ENCODE results near the gene RSPO4. TPM values are rescaled to one million over a fixed set of nuclear protein-coding genes. Genes with fewer than 3 reads are reported as not detected.

The RSPO4 gene
- total and polyA plus RNA-seq, 2 donors from 2014 or later = 0.13 to 0.45 TPM

- no peak overlapping the region for H3K4me3 ChIP-seq (ENCODE audit: low read length in 3 of 3)
- no peaks in the 10 kb centered on the region for H3K9me3 ChIP-seq (ENCODE audit: control insufficient read depth in 2 of 3, insufficient read depth in 1 of 3, low read length in 3 of 3)
- no peak for DNase-seq
- TF ChIP-seq CTCF (IDR thresholded peaks at IDR 0.05; ENCODE audit: borderline replicate concordance, extremely low read depth, insufficient read depth) = no peak
- H3K36me3 ChIP-seq (ENCODE audit: control insufficient read depth in 2 of 3, insufficient read depth in 3 of 3, low read length in 3 of 3) = no peaks in the 10 kb centered on the region
- H3K4me1 ChIP-seq (ENCODE audit: control insufficient read depth in 2 of 3, insufficient read depth in 2 of 3, low read depth in 1 of 3, low read length in 3 of 3) = peaks cover 0 to 3% (median 2%) of the 10 kb centered on the region in 3 donors
- intact Hi-C loops (cut with DNase I) = no loop called here
- peaks cover 3% of the 10 kb centered on the region for H3K27me3 ChIP-seq (ENCODE audit: control insufficient read depth, insufficient read depth, low read length)
- no peak overlapping the region for H3K27ac ChIP-seq (ENCODE audit: low read depth in 2 of 2, low read length in 2 of 2)
- no peak for FAIRE-seq
- H3K9ac ChIP-seq (ENCODE audit: low read length in 3 of 3) = no peak overlapping the region
Observed at GRCh38 chr20:952196-952795, 49.8 kb downstream of the RSPO4 start.

GRCh38 chr20:951384-952169, 50.5 kb downstream of the RSPO4 start:
- Histone ChIP-seq H3K9ac (ENCODE audit: low read length in 3 of 3) (no peak overlapping the region), H3K4me3 (ENCODE audit: low read length in 3 of 3) (no peak overlapping the region), H3K27me3 (ENCODE audit: control insufficient read depth, insufficient read depth, low read length) (peaks cover 3% of the 10 kb centered on the region), H3K36me3 (ENCODE audit: control insufficient read depth in 2 of 3, insufficient read depth in 3 of 3, low read length in 3 of 3) (no peaks in the 10 kb centered on the region), H3K27ac (ENCODE audit: low read depth in 2 of 2, low read length in 2 of 2) (no peak overlapping the region), H3K9me3 (ENCODE audit: control insufficient read depth in 2 of 3, insufficient read depth in 1 of 3, low read length in 3 of 3) (no peaks in the 10 kb centered on the region), H3K4me1 (ENCODE audit: control insufficient read depth in 2 of 3, insufficient read depth in 2 of 3, low read depth in 1 of 3, low read length in 3 of 3) (peaks cover 0 to 3% (median 2%) of the 10 kb centered on the region in 3 donors)
- FAIRE-seq (no peak), DNase-seq (no peak)
- no peak for TF ChIP-seq CTCF (IDR thresholded peaks at IDR 0.05; ENCODE audit: borderline replicate concordance, extremely low read depth, insufficient read depth)
- intact Hi-C loops (cut with DNase I) = no loop called here

- intact Hi-C loops (cut with DNase I) = no loop called here
- Histone ChIP-seq H3K36me3 (ENCODE audit: control insufficient read depth in 2 of 3, insufficient read depth in 3 of 3, low read length in 3 of 3) (no peaks in the 10 kb centered on the region), H3K27me3 (ENCODE audit: control insufficient read depth, insufficient read depth, low read length) (no peaks in the 10 kb centered on the region), H3K9me3 (ENCODE audit: control insufficient read depth in 2 of 3, insufficient read depth in 1 of 3, low read length in 3 of 3) (no peaks in the 10 kb centered on the region), H3K27ac (ENCODE audit: low read depth in 2 of 2, low read length in 2 of 2) (no peak overlapping the region), H3K4me3 (ENCODE audit: low read length in 3 of 3) (no peak overlapping the region), H3K9ac (ENCODE audit: low read length in 3 of 3) (no peak overlapping the region), H3K4me1 (ENCODE audit: control insufficient read depth in 2 of 3, insufficient read depth in 2 of 3, low read depth in 1 of 3, low read length in 3 of 3) (no peaks in the 10 kb centered on the region)
- FAIRE-seq = no peak
- DNase-seq = no peak
- no peak for TF ChIP-seq CTCF (IDR thresholded peaks at IDR 0.05; ENCODE audit: borderline replicate concordance, extremely low read depth, insufficient read depth)
Observed at GRCh38 chr20:949717-950116, 52.4 kb downstream of the RSPO4 start.

All from kidney (tissue), 14 donors.